Endothelial cell (in vitro differentiated cells): ENCODE data around the gene GALT. TPM values are rescaled to one million over a fixed set of nuclear protein-coding genes. Genes with fewer than 3 reads are reported as not detected.

Experiments used
- DNase-seq: peaks from one replicate; pipeline ENCODE4 v3.0.0; 2021; ENCODE audit warnings: low spot score
- H3K27ac Mint-ChIP-seq: one replicate; pipeline ENCODE4 v1.8.0; 2021; ENCODE audit warnings: mixed read lengths, inconsistent platforms; ENCODE audit not compliant: unreplicated experiment
- H3K27me3 Mint-ChIP-seq: one replicate; pipeline ENCODE4 v1.8.0; 2021; ENCODE audit warnings: mild to moderate bottlenecking, moderate library complexity, mixed read lengths, inconsistent platforms; ENCODE audit not compliant: unreplicated experiment
- H3K36me3 Mint-ChIP-seq: one replicate; pipeline ENCODE4 v1.8.0; 2021; ENCODE audit warnings: mild to moderate bottlenecking, low read depth, mixed read lengths, inconsistent platforms; ENCODE audit not compliant: unreplicated experiment
- H3K4me1 Mint-ChIP-seq: one replicate; pipeline ENCODE4 v1.8.0; 2021; ENCODE audit warnings: mild to moderate bottlenecking, mixed read lengths, inconsistent platforms; ENCODE audit not compliant: unreplicated experiment
- H3K4me3 Mint-ChIP-seq: one replicate; pipeline ENCODE4 v1.8.0; 2021; ENCODE audit warnings: mild to moderate bottlenecking, mixed read lengths, inconsistent platforms; ENCODE audit not compliant: unreplicated experiment
- H3K9me3 Mint-ChIP-seq: one replicate; pipeline ENCODE4 v1.8.0; 2021; ENCODE audit warnings: mixed read lengths, inconsistent platforms; ENCODE audit not compliant: unreplicated experiment
- CTCF ChIP-seq: fragments of 200-600 bp; sonication (generic); IDR thresholded peaks from one replicate; pipeline ENCODE4 v1.5.0; 2021; ENCODE audit warnings: antibody characterized with exemption; ENCODE audit not compliant: unreplicated experiment
- total RNA-seq: library from RNA; stranded (reverse); fragmentation: NEBNext Ultra II Directional; extraction: Animal tissue kit (Norgen Biotek cat#: 25700); gene quantifications from one replicate; pipeline ENCODE4 v1.2.1, GENCODE V29; 2021; ENCODE audit not compliant: unreplicated experiment

Gene GALT
- total RNA-seq, 1 donor from 2014 or later: 53.1 TPM

- Mint-ChIP-seq H3K4me1 (peaks cover 2% of the 10 kb centered on the region), H3K27ac (no peak overlapping the region), H3K27me3 (peaks cover 2% of the 10 kb centered on the region), H3K36me3 (peaks cover 14% of the 10 kb centered on the region), H3K9me3 (peaks cover 4% of the 10 kb centered on the region), H3K4me3 (no peak overlapping the region)
- no peak for TF ChIP-seq CTCF
- no peak for DNase-seq
Measured at GRCh38 chr9:34669809-34670562, 23.5 kb downstream of the GALT start.

GRCh38 chr9:34671307-34671706, 24.8 kb downstream of the GALT start:
- H3K27ac Mint-ChIP-seq: no peak overlapping the region
- no peaks in the 10 kb centered on the region for H3K4me1 Mint-ChIP-seq
- TF ChIP-seq CTCF: no peak
- DNase-seq: no peak
- H3K4me3 Mint-ChIP-seq: no peak overlapping the region
- peaks cover 4% of the 10 kb centered on the region for H3K9me3 Mint-ChIP-seq
- peaks cover 5% of the 10 kb centered on the region for H3K27me3 Mint-ChIP-seq
- peaks cover 14% of the 10 kb centered on the region for H3K36me3 Mint-ChIP-seq

GRCh38 chr9:34674440-34674839, 28.0 kb downstream of the GALT start:
- Mint-ChIP-seq H3K27ac (no peak overlapping the region), H3K4me3 (no peak overlapping the region), H3K4me1 (no peaks in the 10 kb centered on the region), H3K36me3 (peaks cover 5% of the 10 kb centered on the region), H3K27me3 (peaks cover 5% of the 10 kb centered on the region), H3K9me3 (no peaks in the 10 kb centered on the region)
- no peak for TF ChIP-seq CTCF
- DNase-seq: no peak

- Mint-ChIP-seq H3K27ac (no peak overlapping the region), H3K4me3 (no peak overlapping the region), H3K27me3 (peaks cover 5% of the 10 kb centered on the region), H3K36me3 (no peaks in the 10 kb centered on the region), H3K9me3 (no peaks in the 10 kb centered on the region), H3K4me1 (no peaks in the 10 kb centered on the region)
- peak; percentile 89 for DNase-seq
- peak; percentile 59 for TF ChIP-seq CTCF
Measured at GRCh38 chr9:34675048-34675714, 28.7 kb downstream of the GALT start.

GRCh38 chr9:34675869-34676268, 29.4 kb downstream of the GALT start:
- Mint-ChIP-seq H3K4me3 (no peak overlapping the region), H3K9me3 (no peaks in the 10 kb centered on the region), H3K4me1 (no peaks in the 10 kb centered on the region), H3K27ac (no peak overlapping the region), H3K27me3 (peaks cover 5% of the 10 kb centered on the region), H3K36me3 (no peaks in the 10 kb centered on the region)
- TF ChIP-seq CTCF: no peak
- DNase-seq: no peak
